Measurements from ENCODE around the gene GUCA1A. TPM values are rescaled to one million over a fixed set of nuclear protein-coding genes. Genes with fewer than 3 reads are reported as not detected.

Gene GUCA1A
- total and polyA plus RNA-seq, 7 experiments from 2014 or later = not detected

DNA sequence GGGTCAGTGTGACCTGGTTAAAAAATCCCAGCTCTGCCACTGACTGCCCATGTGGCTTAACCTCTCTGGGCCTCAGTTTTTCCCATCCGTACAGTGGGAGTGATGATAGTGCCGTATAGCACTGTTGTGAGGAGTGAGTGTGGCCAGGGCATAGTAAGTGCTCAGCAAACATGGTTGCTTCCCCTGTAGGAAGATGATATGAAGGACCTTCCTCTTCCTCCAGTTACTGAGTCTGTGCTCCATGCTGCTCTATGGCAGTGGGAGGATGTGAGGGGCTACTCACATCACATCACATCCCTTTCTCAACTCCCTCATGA lies 43.8 kb upstream of the GUCA1A start:
- DNase-seq (no peak), ATAC-seq (no peak)
- ChIA-PET CTCF (no interaction called here), POLR2A (no interaction called here)
- Mint-ChIP-seq H3K27ac (no peak overlapping the region), H3K36me3 (no peaks in the 10 kb centered on the region), H3K9me3 (no peaks in the 10 kb centered on the region), H3K4me1 (no peaks in the 10 kb centered on the region), H3K4me3 (no peak overlapping the region), H3K27me3 (peaks cover 0 to 3% (median 0%) of the 10 kb centered on the region in 5 donors)
- H3K27ac ChIP-seq (ENCODE audit: low read depth, low read length) = no peak overlapping the region
- H3K4me3 ChIP-seq (ENCODE audit: low read length) = no peak overlapping the region
- H3K4me1 ChIP-seq (ENCODE audit: control insufficient read depth in 2 of 2, insufficient read depth in 2 of 2, low read length in 2 of 2) = no peaks in the 10 kb centered on the region
- H3K27me3 ChIP-seq (ENCODE audit: control insufficient read depth in 2 of 2, insufficient read depth in 2 of 2, low read length in 2 of 2) = no peaks in the 10 kb centered on the region
- H3K36me3 ChIP-seq (ENCODE audit: control insufficient read depth in 2 of 3, insufficient read depth in 3 of 3, low read length in 3 of 3) = no peaks in the 10 kb centered on the region
- intact Hi-C loops (cut with micrococcal nuclease) = no loop called here
- H3K9me3 ChIP-seq (ENCODE audit: control insufficient read depth in 2 of 3, low read length in 3 of 3) = no peaks in the 10 kb centered on the region

GRCh38 chr6:42131531-42131930 lies 41.6 kb upstream of the GUCA1A start:
- POLR2A ChIA-PET = no interaction called here
- Histone ChIP-seq H3K4me3 (ENCODE audit: low read length) (no peak overlapping the region), H3K36me3 (ENCODE audit: control insufficient read depth in 2 of 3, insufficient read depth in 3 of 3, low read length in 3 of 3) (no peaks in the 10 kb centered on the region), H3K27ac (ENCODE audit: low read depth, low read length) (no peak overlapping the region), H3K4me1 (ENCODE audit: control insufficient read depth in 2 of 2, insufficient read depth in 2 of 2, low read length in 2 of 2) (no peaks in the 10 kb centered on the region), H3K9me3 (ENCODE audit: control insufficient read depth in 2 of 3, low read length in 3 of 3) (no peaks in the 10 kb centered on the region), H3K27me3 (ENCODE audit: control insufficient read depth in 2 of 2, insufficient read depth in 2 of 2, low read length in 2 of 2) (no peaks in the 10 kb centered on the region)
- CTCF ChIA-PET = no interaction called here
- no peaks in the 10 kb centered on the region for H3K9me3 Mint-ChIP-seq
- peaks cover 0 to 2% (median 1%) of the 10 kb centered on the region in 7 donors for H3K4me1 Mint-ChIP-seq
- DNase-seq = no peak
- intact Hi-C loops (cut with micrococcal nuclease) = no loop called here
- no peaks in the 10 kb centered on the region for H3K36me3 Mint-ChIP-seq
- ATAC-seq = no peak
- H3K27ac Mint-ChIP-seq = peak overlapping the region in 1 of 9 donors; percentile 22
- peaks cover 0 to 4% (median 0%) of the 10 kb centered on the region in 5 donors for H3K27me3 Mint-ChIP-seq
- H3K4me3 Mint-ChIP-seq = no peak overlapping the region

DNA sequence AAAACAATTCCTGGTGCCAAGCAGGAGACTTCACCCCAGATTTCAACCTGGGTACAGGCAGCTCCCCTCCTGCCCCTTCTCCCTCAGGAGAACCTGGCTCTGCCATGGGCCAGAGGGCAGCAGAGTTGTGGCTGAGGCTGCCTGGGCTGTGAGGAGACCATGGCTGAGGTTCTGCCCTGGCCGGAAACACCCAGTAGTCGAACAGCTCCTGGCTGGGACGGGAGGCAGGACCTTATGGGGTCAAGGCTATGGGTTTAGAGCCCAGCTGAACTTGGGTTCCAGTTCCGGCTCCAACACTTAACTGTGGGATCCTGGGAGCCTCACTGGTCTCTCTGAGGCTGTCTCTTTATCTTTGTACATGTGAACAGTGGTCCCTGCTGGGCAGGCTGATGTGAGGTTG lies 39.2 kb upstream of the GUCA1A start:
- H3K36me3 Mint-ChIP-seq = no peaks in the 10 kb centered on the region
- POLR2A ChIA-PET = no interaction called here
- H3K4me3 Mint-ChIP-seq = no peak overlapping the region
- H3K9me3 Mint-ChIP-seq = no peaks in the 10 kb centered on the region
- CTCF ChIA-PET = no interaction called here
- Histone ChIP-seq H3K36me3 (ENCODE audit: control insufficient read depth in 2 of 3, insufficient read depth in 3 of 3, low read length in 3 of 3) (no peaks in the 10 kb centered on the region), H3K27me3 (ENCODE audit: control insufficient read depth in 2 of 2, insufficient read depth in 2 of 2, low read length in 2 of 2) (no peaks in the 10 kb centered on the region), H3K27ac (ENCODE audit: low read depth, low read length) (no peak overlapping the region), H3K9me3 (ENCODE audit: control insufficient read depth in 2 of 3, low read length in 3 of 3) (no peaks in the 10 kb centered on the region), H3K4me3 (ENCODE audit: low read length) (no peak overlapping the region), H3K4me1 (ENCODE audit: control insufficient read depth in 2 of 2, insufficient read depth in 2 of 2, low read length in 2 of 2) (no peaks in the 10 kb centered on the region)
- DNase-seq (no peak), ATAC-seq (no peak)
- H3K4me1 Mint-ChIP-seq = peaks cover 0 to 8% (median 4%) of the 10 kb centered on the region in 7 donors
- no peak overlapping the region for H3K27ac Mint-ChIP-seq
- intact Hi-C loops (cut with micrococcal nuclease) = no loop called here
- peaks cover 0 to 7% (median 1%) of the 10 kb centered on the region in 5 donors for H3K27me3 Mint-ChIP-seq

GRCh38 chr6:42135161-42135560 lies 38.0 kb upstream of the GUCA1A start:
- H3K27me3 ChIP-seq (ENCODE audit: control insufficient read depth in 2 of 2, insufficient read depth in 2 of 2, low read length in 2 of 2) = no peaks in the 10 kb centered on the region
- no peaks in the 10 kb centered on the region for H3K4me1 ChIP-seq (ENCODE audit: control insufficient read depth in 2 of 2, insufficient read depth in 2 of 2, low read length in 2 of 2)
- intact Hi-C loops (cut with micrococcal nuclease) = no loop called here
- DNase-seq (no peak), ATAC-seq (no peak)
- no peaks in the 10 kb centered on the region for H3K9me3 ChIP-seq (ENCODE audit: control insufficient read depth in 2 of 3, low read length in 3 of 3)
- CTCF ChIA-PET = interaction anchor here (0.7 kb wide), 1 partner anchor 43 kb away, joined by 3 read pairs; no protein-coding TSS in a partner anchor
- no peaks in the 10 kb centered on the region for H3K36me3 Mint-ChIP-seq
- H3K4me1 Mint-ChIP-seq = peaks cover 0 to 8% (median 4%) of the 10 kb centered on the region in 7 donors
- H3K27ac Mint-ChIP-seq = no peak overlapping the region
- no peak overlapping the region for H3K4me3 ChIP-seq (ENCODE audit: low read length)
- H3K27ac ChIP-seq (ENCODE audit: low read depth, low read length) = no peak overlapping the region
- H3K36me3 ChIP-seq (ENCODE audit: control insufficient read depth in 2 of 3, insufficient read depth in 3 of 3, low read length in 3 of 3) = no peaks in the 10 kb centered on the region
- no peaks in the 10 kb centered on the region for H3K9me3 Mint-ChIP-seq
- POLR2A ChIA-PET = no interaction called here
- H3K4me3 Mint-ChIP-seq = no peak overlapping the region
- peaks cover 0 to 14% (median 4%) of the 10 kb centered on the region in 5 donors for H3K27me3 Mint-ChIP-seq

DNA sequence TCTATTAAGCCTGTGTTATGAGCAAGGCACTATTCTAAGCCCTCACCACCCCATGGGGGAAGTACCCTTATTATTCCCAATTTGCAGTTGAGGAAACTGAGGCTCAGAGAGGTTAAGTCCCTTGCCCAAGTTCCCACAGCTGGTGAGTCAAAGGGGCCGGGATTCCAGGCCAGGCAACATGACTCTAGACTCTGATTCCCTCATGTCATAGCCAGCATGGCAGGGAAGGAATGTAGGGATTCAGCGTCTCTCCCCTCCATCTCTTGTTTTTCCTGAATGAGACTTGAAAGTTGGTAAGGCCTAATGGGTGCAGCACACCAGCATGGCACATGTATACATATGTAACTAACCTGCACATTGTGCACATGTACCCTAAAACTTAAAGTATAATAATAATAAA lies 37.4 kb upstream of the GUCA1A start:
- no peak overlapping the region for H3K27ac ChIP-seq (ENCODE audit: low read depth, low read length)
- H3K36me3 ChIP-seq (ENCODE audit: control insufficient read depth in 2 of 3, insufficient read depth in 3 of 3, low read length in 3 of 3) = no peaks in the 10 kb centered on the region
- Mint-ChIP-seq H3K27ac (no peak overlapping the region), H3K9me3 (no peaks in the 10 kb centered on the region), H3K36me3 (no peaks in the 10 kb centered on the region), H3K4me1 (peaks cover 0 to 8% (median 4%) of the 10 kb centered on the region in 7 donors), H3K4me3 (no peak overlapping the region), H3K27me3 (peaks cover 2 to 20% (median 6%) of the 10 kb centered on the region in 5 donors)
- H3K4me1 ChIP-seq (ENCODE audit: control insufficient read depth in 2 of 2, insufficient read depth in 2 of 2, low read length in 2 of 2) = no peaks in the 10 kb centered on the region
- no peak overlapping the region for H3K4me3 ChIP-seq (ENCODE audit: low read length)
- CTCF ChIA-PET = interaction anchor here (0.7 kb wide), 1 partner anchor 44 kb away, joined by 3 read pairs; no protein-coding TSS in a partner anchor
- intact Hi-C loops (cut with micrococcal nuclease) = no loop called here
- POLR2A ChIA-PET = no interaction called here
- H3K9me3 ChIP-seq (ENCODE audit: control insufficient read depth in 2 of 3, low read length in 3 of 3) = no peaks in the 10 kb centered on the region
- ATAC-seq = no peak
- no peak for DNase-seq
- no peaks in the 10 kb centered on the region for H3K27me3 ChIP-seq (ENCODE audit: control insufficient read depth in 2 of 2, insufficient read depth in 2 of 2, low read length in 2 of 2)

- peak overlapping the region in 1 of 9 donors; percentile 21 for H3K27ac Mint-ChIP-seq
- CTCF ChIA-PET = no interaction called here
- peak; percentile 36 for ATAC-seq
These were observed 36.5 kb upstream of the GUCA1A start for GRCh38 chr6:42136508-42137193.

DNA sequence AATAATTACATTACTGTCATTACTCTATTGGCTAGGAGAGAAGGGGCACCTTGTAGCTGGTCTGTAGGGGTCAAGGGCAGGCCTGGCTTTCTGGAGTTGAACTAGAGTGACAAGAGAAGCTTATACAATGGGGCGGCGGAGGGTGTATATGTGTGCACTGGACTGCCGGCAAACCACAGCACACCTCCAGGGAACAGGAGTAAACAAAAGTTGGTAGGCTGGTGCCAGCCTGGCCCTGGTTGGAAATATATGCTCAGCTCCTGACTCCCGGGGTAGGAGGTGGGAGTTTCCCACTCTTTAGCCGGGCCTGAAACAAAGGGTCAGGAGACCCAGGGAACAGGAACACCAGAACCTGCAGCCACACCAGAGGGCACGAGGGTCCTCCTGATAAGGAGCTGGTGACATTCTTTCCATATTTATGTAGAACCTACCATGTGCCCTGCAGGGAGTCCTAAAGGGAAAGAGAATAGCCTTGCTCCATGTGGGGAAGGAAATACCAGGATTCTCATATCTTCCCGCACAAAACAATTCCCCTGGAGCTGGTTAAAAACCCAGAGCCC lies 35.9 kb upstream of the GUCA1A start:
- no peak for DNase-seq
- Histone ChIP-seq H3K9me3 (ENCODE audit: control insufficient read depth in 2 of 3, low read length in 3 of 3) (no peaks in the 10 kb centered on the region), H3K27me3 (ENCODE audit: control insufficient read depth in 2 of 2, insufficient read depth in 2 of 2, low read length in 2 of 2) (no peaks in the 10 kb centered on the region), H3K36me3 (ENCODE audit: control insufficient read depth in 2 of 3, insufficient read depth in 3 of 3, low read length in 3 of 3) (no peaks in the 10 kb centered on the region), H3K4me3 (ENCODE audit: low read length) (no peak overlapping the region), H3K27ac (ENCODE audit: low read depth, low read length) (no peak overlapping the region), H3K4me1 (ENCODE audit: control insufficient read depth in 2 of 2, insufficient read depth in 2 of 2, low read length in 2 of 2) (no peaks in the 10 kb centered on the region)
- Mint-ChIP-seq H3K4me3 (no peak overlapping the region), H3K27me3 (peaks cover 12 to 31% (median 13%) of the 10 kb centered on the region in 5 donors), H3K27ac (no peak overlapping the region), H3K9me3 (no peaks in the 10 kb centered on the region), H3K36me3 (no peaks in the 10 kb centered on the region), H3K4me1 (peaks cover 0 to 9% (median 6%) of the 10 kb centered on the region in 7 donors)
- ATAC-seq = no peak
- ChIA-PET POLR2A (interaction anchor here (1.0 kb wide), 1 partner anchor 33 kb away, joined by 3 read pairs; no protein-coding TSS in a partner anchor), CTCF (no interaction called here)
- intact Hi-C loops (cut with micrococcal nuclease) = no loop called here

More at GRCh38 chr6:42136508-42137193, 36.5 kb upstream of the GUCA1A start:
- intact Hi-C loops (cut with micrococcal nuclease) = no loop called here
- Mint-ChIP-seq H3K4me3 (peak overlapping the region in 1 of 10 donors; percentile 47), H3K36me3 (no peaks in the 10 kb centered on the region), H3K27me3 (peaks cover 11 to 29% (median 13%) of the 10 kb centered on the region in 5 donors), H3K9me3 (no peaks in the 10 kb centered on the region), H3K4me1 (peaks cover 0 to 9% (median 6%) of the 10 kb centered on the region in 7 donors)
- DNase-seq = no peak
- no peaks in the 10 kb centered on the region for H3K36me3 ChIP-seq (ENCODE audit: control insufficient read depth in 2 of 3, insufficient read depth in 3 of 3, low read length in 3 of 3)
- H3K27me3 ChIP-seq (ENCODE audit: control insufficient read depth in 2 of 2, insufficient read depth in 2 of 2, low read length in 2 of 2) = no peaks in the 10 kb centered on the region
- no peaks in the 10 kb centered on the region for H3K9me3 ChIP-seq (ENCODE audit: control insufficient read depth in 2 of 3, low read length in 3 of 3)
- H3K27ac ChIP-seq (ENCODE audit: low read depth, low read length) = no peak overlapping the region
- H3K4me3 ChIP-seq (ENCODE audit: low read length) = no peak overlapping the region
- POLR2A ChIA-PET = interaction anchor here (1.0 kb wide), 1 partner anchor 32 kb away, joined by 3 read pairs; no protein-coding TSS in a partner anchor
- H3K4me1 ChIP-seq (ENCODE audit: control insufficient read depth in 2 of 2, insufficient read depth in 2 of 2, low read length in 2 of 2) = no peaks in the 10 kb centered on the region

Data from naive thymus-derived CD4-positive, alpha-beta T cell (primary cell).